Suprapubic skin (tissue), 4 donors: ENCODE data around the gene FGF1.

Experiments used
- CTCF ChIP-seq, 2 donors: fragments of 200-600 bp in 1 of 2; fragments of 450-650 bp in 1 of 2; sonication (generic) in 1 of 2; IDR thresholded peaks; one replicate each; pipeline ENCODE4 v1.5.1; 2016 to 2019; ENCODE audit warnings: antibody characterized with exemption in 2 of 2, mild to moderate bottlenecking in 1 of 2, moderate library complexity in 1 of 2
- EP300 ChIP-seq: sonication (generic); formaldehyde crosslinking; IDR thresholded peaks from one replicate; pipeline ENCODE4 v1.6.1; 2017; ENCODE audit warnings: antibody characterized with exemption
- POLR2A ChIP-seq, 2 donors: fragments of 450-650 bp; IDR thresholded peaks; one replicate each; pipeline ENCODE4 v1.6.1; 2017; ENCODE audit warnings: antibody characterized with exemption in 2 of 2, mild to moderate bottlenecking in 2 of 2, moderate library complexity in 2 of 2
- POLR2AphosphoS5 ChIP-seq, 3 donors: sonication (generic); formaldehyde crosslinking; IDR thresholded peaks; one replicate each; pipeline ENCODE4 v1.6.1; 2017; ENCODE audit warnings: antibody characterized with exemption in 3 of 3

- TF ChIP-seq CTCF (IDR thresholded peaks at IDR 0.05) (no peak), POLR2A (IDR thresholded peaks at IDR 0.05) (no peak), EP300 (no peak), POLR2AphosphoS5 (IDR thresholded peaks at IDR 0.05) (no peak)
Observed at GRCh38 chr5:142610176-142611001, 75.5 kb downstream of the FGF1 start.
